ENCODE data around the gene HELLS.

DNA sequence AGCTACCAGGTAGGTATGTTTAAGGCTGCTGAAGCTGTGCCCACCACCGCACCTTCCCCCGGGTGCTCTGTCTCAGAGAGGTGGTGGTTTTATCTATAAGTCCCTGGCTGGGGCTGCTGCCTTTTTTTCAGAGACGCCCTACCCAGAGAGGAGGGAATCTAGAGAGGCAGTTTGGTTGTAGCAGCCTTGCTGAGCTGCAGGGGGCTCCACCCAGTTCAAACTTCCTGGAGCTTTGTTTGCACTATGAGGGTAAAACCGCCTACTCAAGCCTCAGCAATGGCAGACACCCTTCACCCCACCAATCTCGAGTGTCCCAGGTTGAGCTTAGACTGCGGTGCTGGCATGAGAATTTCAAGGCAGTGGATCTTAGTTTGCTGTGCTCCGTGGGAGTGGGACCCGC is 94.3 kb downstream of the HELLS start:
- no peak for TF ChIP-seq YY1 (IDR thresholded peaks at IDR 0.05; ENCODE audit: low read depth, low read length)
- TF ChIP-seq, protein P1, sequence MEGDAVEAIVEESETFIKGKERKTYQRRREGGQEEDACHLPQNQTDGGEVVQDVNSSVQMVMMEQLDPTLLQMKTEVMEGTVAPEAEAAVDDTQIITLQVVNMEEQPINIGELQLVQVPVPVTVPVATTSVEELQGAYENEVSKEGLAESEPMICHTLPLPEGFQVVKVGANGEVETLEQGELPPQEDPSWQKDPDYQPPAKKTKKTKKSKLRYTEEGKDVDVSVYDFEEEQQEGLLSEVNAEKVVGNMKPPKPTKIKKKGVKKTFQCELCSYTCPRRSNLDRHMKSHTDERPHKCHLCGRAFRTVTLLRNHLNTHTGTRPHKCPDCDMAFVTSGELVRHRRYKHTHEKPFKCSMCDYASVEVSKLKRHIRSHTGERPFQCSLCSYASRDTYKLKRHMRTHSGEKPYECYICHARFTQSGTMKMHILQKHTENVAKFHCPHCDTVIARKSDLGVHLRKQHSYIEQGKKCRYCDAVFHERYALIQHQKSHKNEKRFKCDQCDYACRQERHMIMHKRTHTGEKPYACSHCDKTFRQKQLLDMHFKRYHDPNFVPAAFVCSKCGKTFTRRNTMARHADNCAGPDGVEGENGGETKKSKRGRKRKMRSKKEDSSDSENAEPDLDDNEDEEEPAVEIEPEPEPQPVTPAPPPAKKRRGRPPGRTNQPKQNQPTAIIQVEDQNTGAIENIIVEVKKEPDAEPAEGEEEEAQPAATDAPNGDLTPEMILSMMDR (IDR thresholded peaks at IDR 0.05 in 2 of 3, conservative IDR thresholded peaks at IDR 0.05 in 1 of 3; ENCODE audit: control insufficient read depth in 2 of 3, extremely low read depth in 1 of 3, insufficient read depth in 1 of 3, low read depth in 3 of 3, low read length in 3 of 3), result no peak
- TF ChIP-seq EZH2 (IDR thresholded peaks at IDR 0.05; ENCODE audit: borderline replicate concordance, control insufficient read depth, low read depth, low read length), result no peak

All from GM12878 (cell line).